ENCODE data around the gene DDIT3. TPM values are rescaled to one million over a fixed set of nuclear protein-coding genes. Genes with fewer than 3 reads are reported as not detected.

Gene DDIT3
- total RNA-seq, 1 experiment from 2014 or later, result 79.2 TPM

- Mint-ChIP-seq H3K27ac (ENCODE audit: unreplicated experiment) (no peak overlapping the region), H3K36me3 (ENCODE audit: insufficient read depth, unreplicated experiment) (no peaks in the 10 kb centered on the region), H3K4me3 (ENCODE audit: unreplicated experiment) (no peak overlapping the region), H3K4me1 (ENCODE audit: low read depth, unreplicated experiment) (peaks cover 4% of the 10 kb centered on the region), H3K9me3 (ENCODE audit: unreplicated experiment) (no peaks in the 10 kb centered on the region), H3K27me3 (ENCODE audit: insufficient read depth, unreplicated experiment) (peaks cover 19% of the 10 kb centered on the region)
- Histone ChIP-seq H3K36me3 (ENCODE audit: control insufficient read depth, insufficient read depth, low read length) (no peaks in the 10 kb centered on the region), H3K4me1 (no peaks in the 10 kb centered on the region), H3K27me3 (replicated peaks; ENCODE audit: control insufficient read depth, insufficient read depth, low read length) (no peaks in the 10 kb centered on the region), H3K9me3 (no peaks in the 10 kb centered on the region), H3K4me3 (ENCODE audit: low read depth, low read length) (no peak overlapping the region)
- CTCF ChIA-PET, result no interaction called here
- TF ChIP-seq CTCF (IDR thresholded peaks at IDR 0.05; ENCODE audit: insufficient read depth in 1 of 2, low read depth in 1 of 2, low read length in 1 of 2, severe bottlenecking in 1 of 2, unreplicated experiment in 1 of 2), result no peak
- no TSS peak for BruUV-seq (replicated peaks)
- intact Hi-C loops (cut with micrococcal nuclease; ENCODE audit: unreplicated experiment), result no loop called here
- no peak for DNase-seq
- POLR2A ChIA-PET, result interaction anchor here (0.5 kb wide), 2 partner anchors 164 to 1391 kb away, joined by 3 to 11 read pairs; no protein-coding TSS in a partner anchor
Measured at GRCh38 chr12:57476993-57477709, 43.2 kb downstream of the DDIT3 start.

- H3K4me1 ChIP-seq, result no peaks in the 10 kb centered on the region
- no peaks in the 10 kb centered on the region for H3K9me3 Mint-ChIP-seq (ENCODE audit: unreplicated experiment)
- no peaks in the 10 kb centered on the region for H3K27me3 ChIP-seq (replicated peaks; ENCODE audit: control insufficient read depth, insufficient read depth, low read length)
- no peaks in the 10 kb centered on the region for H3K36me3 Mint-ChIP-seq (ENCODE audit: insufficient read depth, unreplicated experiment)
- peaks cover 15% of the 10 kb centered on the region for H3K27me3 Mint-ChIP-seq (ENCODE audit: insufficient read depth, unreplicated experiment)
- TF ChIP-seq CTCF (IDR thresholded peaks at IDR 0.05; ENCODE audit: insufficient read depth in 1 of 2, low read depth in 1 of 2, low read length in 1 of 2, severe bottlenecking in 1 of 2, unreplicated experiment in 1 of 2), result no peak
- no peaks in the 10 kb centered on the region for H3K36me3 ChIP-seq (ENCODE audit: control insufficient read depth, insufficient read depth, low read length)
- CTCF ChIA-PET, result no interaction called here
- BruUV-seq (replicated peaks), result no TSS peak
- peak overlapping the region; percentile 16 for H3K4me3 ChIP-seq (ENCODE audit: low read depth, low read length)
- no peak for DNase-seq
- POLR2A ChIA-PET, result interaction anchor here (0.5 kb wide), 2 partner anchors 163 to 1390 kb away, joined by 3 to 11 read pairs; no protein-coding TSS in a partner anchor
- H3K27ac Mint-ChIP-seq (ENCODE audit: unreplicated experiment), result no peak overlapping the region
- intact Hi-C loops (cut with micrococcal nuclease; ENCODE audit: unreplicated experiment), result no loop called here
- no peaks in the 10 kb centered on the region for H3K4me1 Mint-ChIP-seq (ENCODE audit: low read depth, unreplicated experiment)
- no peaks in the 10 kb centered on the region for H3K9me3 ChIP-seq
- peak overlapping the region; percentile 54 for H3K4me3 Mint-ChIP-seq (ENCODE audit: unreplicated experiment)
Measured at GRCh38 chr12:57476162-57476992, 43.9 kb downstream of the DDIT3 start.

GRCh38 chr12:57475271-57476161, 44.8 kb downstream of the DDIT3 start:
- Mint-ChIP-seq H3K27ac (ENCODE audit: unreplicated experiment) (no peak overlapping the region), H3K36me3 (ENCODE audit: insufficient read depth, unreplicated experiment) (no peaks in the 10 kb centered on the region), H3K4me3 (ENCODE audit: unreplicated experiment) (peak overlapping the region; percentile 54), H3K27me3 (ENCODE audit: insufficient read depth, unreplicated experiment) (peaks cover 10% of the 10 kb centered on the region), H3K9me3 (ENCODE audit: unreplicated experiment) (no peaks in the 10 kb centered on the region), H3K4me1 (ENCODE audit: low read depth, unreplicated experiment) (no peaks in the 10 kb centered on the region)
- H3K36me3 ChIP-seq (ENCODE audit: control insufficient read depth, insufficient read depth, low read length), result no peaks in the 10 kb centered on the region
- POLR2A ChIA-PET, result no interaction called here
- no peaks in the 10 kb centered on the region for H3K27me3 ChIP-seq (replicated peaks; ENCODE audit: control insufficient read depth, insufficient read depth, low read length)
- H3K9me3 ChIP-seq, result no peaks in the 10 kb centered on the region
- no peak for TF ChIP-seq CTCF (IDR thresholded peaks at IDR 0.05; ENCODE audit: insufficient read depth in 1 of 2, low read depth in 1 of 2, low read length in 1 of 2, severe bottlenecking in 1 of 2, unreplicated experiment in 1 of 2)
- no peaks in the 10 kb centered on the region for H3K4me1 ChIP-seq
- CTCF ChIA-PET, result no interaction called here
- intact Hi-C loops (cut with micrococcal nuclease; ENCODE audit: unreplicated experiment), result no loop called here
- peak overlapping the region; percentile 16 for H3K4me3 ChIP-seq (ENCODE audit: low read depth, low read length)
- BruUV-seq (replicated peaks), result no TSS peak
- DNase-seq, result no peak

Measured in Caco-2 (cell line).